Measurements from ENCODE around the gene SLFN11. TPM values are rescaled to one million over a fixed set of nuclear protein-coding genes. Genes with fewer than 3 reads are reported as not detected.

SLFN11 gene, protein sequence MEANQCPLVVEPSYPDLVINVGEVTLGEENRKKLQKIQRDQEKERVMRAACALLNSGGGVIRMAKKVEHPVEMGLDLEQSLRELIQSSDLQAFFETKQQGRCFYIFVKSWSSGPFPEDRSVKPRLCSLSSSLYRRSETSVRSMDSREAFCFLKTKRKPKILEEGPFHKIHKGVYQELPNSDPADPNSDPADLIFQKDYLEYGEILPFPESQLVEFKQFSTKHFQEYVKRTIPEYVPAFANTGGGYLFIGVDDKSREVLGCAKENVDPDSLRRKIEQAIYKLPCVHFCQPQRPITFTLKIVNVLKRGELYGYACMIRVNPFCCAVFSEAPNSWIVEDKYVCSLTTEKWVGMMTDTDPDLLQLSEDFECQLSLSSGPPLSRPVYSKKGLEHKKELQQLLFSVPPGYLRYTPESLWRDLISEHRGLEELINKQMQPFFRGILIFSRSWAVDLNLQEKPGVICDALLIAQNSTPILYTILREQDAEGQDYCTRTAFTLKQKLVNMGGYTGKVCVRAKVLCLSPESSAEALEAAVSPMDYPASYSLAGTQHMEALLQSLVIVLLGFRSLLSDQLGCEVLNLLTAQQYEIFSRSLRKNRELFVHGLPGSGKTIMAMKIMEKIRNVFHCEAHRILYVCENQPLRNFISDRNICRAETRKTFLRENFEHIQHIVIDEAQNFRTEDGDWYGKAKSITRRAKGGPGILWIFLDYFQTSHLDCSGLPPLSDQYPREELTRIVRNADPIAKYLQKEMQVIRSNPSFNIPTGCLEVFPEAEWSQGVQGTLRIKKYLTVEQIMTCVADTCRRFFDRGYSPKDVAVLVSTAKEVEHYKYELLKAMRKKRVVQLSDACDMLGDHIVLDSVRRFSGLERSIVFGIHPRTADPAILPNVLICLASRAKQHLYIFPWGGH
- total RNA-seq (2022; extraction: Qiagen RNA extraction; ENCODE audit: low read depth), result 4.0 to 6.7 TPM (median 6.1 TPM) in 5 replicates

GRCh38 chr17:35373534-35373983, at the start of gene SLFN11:
TSS of gene SLFN11 (minus strand) at chr17:35373621. CDS start at chr17:35363807, 9,814 bp downstream.

Other genes with a start within 250 kb of the SLFN11 start
- gene NLE1, start 231.3 kb downstream of the SLFN11 start, total RNA-seq (2022; extraction: Qiagen RNA extraction; ENCODE audit: low read depth), result 32.9 to 40.0 TPM (median 34.6 TPM) in 5 replicates
- not detected in 5 replicates for gene UNC45B, start 225.8 kb downstream of the SLFN11 start, total RNA-seq (2022; extraction: Qiagen RNA extraction; ENCODE audit: low read depth)
- not detected in 5 replicates for gene SLC35G3, start 179.2 kb downstream of the SLFN11 start, total RNA-seq (2022; extraction: Qiagen RNA extraction; ENCODE audit: low read depth)
- gene SLFN5, start 130.5 kb downstream of the SLFN11 start, total RNA-seq (2022; extraction: Qiagen RNA extraction; ENCODE audit: low read depth), result 3.5 to 4.5 TPM (median 4.0 TPM) in 5 replicates
- gene SLFN12, start 58.9 kb upstream of the SLFN11 start, total RNA-seq (2022; extraction: Qiagen RNA extraction; ENCODE audit: low read depth), result 0.08 TPM in 1 of 5 replicates, not detected in the others
- gene SLFN13, start 75.1 kb upstream of the SLFN11 start, total RNA-seq (2022; extraction: Qiagen RNA extraction; ENCODE audit: low read depth), result 2.6 to 4.4 TPM (median 3.7 TPM) in 5 replicates
- gene SLFN12L, start 164.1 kb upstream of the SLFN11 start, total RNA-seq (2022; extraction: Qiagen RNA extraction; ENCODE audit: low read depth), result 0.09 TPM in 1 of 5 replicates, not detected in the others
- gene SLFN14, start 187.2 kb upstream of the SLFN11 start, total RNA-seq (2022; extraction: Qiagen RNA extraction; ENCODE audit: low read depth), result not detected in 5 replicates
- 6.6 to 9.2 TPM (median 7.5 TPM) in 5 replicates for gene PEX12, start 204.9 kb upstream of the SLFN11 start, total RNA-seq (2022; extraction: Qiagen RNA extraction; ENCODE audit: low read depth)
- 119 to 148 TPM (median 137 TPM) in 5 replicates for gene AP2B1, start 213.7 kb upstream of the SLFN11 start, total RNA-seq (2022; extraction: Qiagen RNA extraction; ENCODE audit: low read depth)